ENCODE results near the gene CBARP.
"Not testable (repeated sequence)": the region's sequence is repeated elsewhere in the genome, so short reads cannot be mapped to it uniquely, and the experiment has no call there.

Gene CBARP

GRCh38 chr19:1213391-1214286, 24.2 kb downstream of the CBARP start:
- peak; percentile 62 for DNase-seq (ENCODE audit: low read depth, low spot score)

- DNase-seq (ENCODE audit: low read depth, low spot score), result no peak
Measured at GRCh38 chr19:1211494-1212234, 26.1 kb downstream of the CBARP start.

GRCh38 chr19:1210227-1210538, 27.6 kb downstream of the CBARP start:
- no peak for DNase-seq (ENCODE audit: low read depth, low spot score)

GRCh38 chr19:1208830-1209229, 29.0 kb downstream of the CBARP start:
- not testable (repeated sequence) for DNase-seq (ENCODE audit: low read depth, low spot score)

- peak; percentile 54 for DNase-seq (ENCODE audit: low read depth, low spot score)
Measured at GRCh38 chr19:1206864-1207450, 30.8 kb downstream of the CBARP start.

- no peak for DNase-seq (ENCODE audit: low read depth, low spot score)
Measured at GRCh38 chr19:1206150-1206863, 31.5 kb downstream of the CBARP start.

GRCh38 chr19:1205114-1206099, 32.4 kb downstream of the CBARP start, which contains the start of gene STK11:
Gene STK11 (plus strand): TSS chr19:1205778. CDS start chr19:1206914, 1,136 bp downstream.
- peak; percentile 99 for DNase-seq (ENCODE audit: low read depth, low spot score)

- DNase-seq (ENCODE audit: low read depth, low spot score), result not testable (repeated sequence)
Measured at GRCh38 chr19:1200614-1201013, 37.2 kb downstream of the CBARP start.

- no peak for DNase-seq (ENCODE audit: low read depth, low spot score)
Measured at GRCh38 chr19:1199531-1199930, 38.3 kb downstream of the CBARP start.

GRCh38 chr19:1189419-1189818, 48.4 kb downstream of the CBARP start:
- peak; percentile 61 for DNase-seq (ENCODE audit: low read depth, low spot score)

- DNase-seq (ENCODE audit: low read depth, low spot score), result peak; percentile 83
Measured at GRCh38 chr19:1183543-1184172, 54.1 kb downstream of the CBARP start.

GRCh38 chr19:1182727-1183126, 55.1 kb downstream of the CBARP start:
- no peak for DNase-seq (ENCODE audit: low read depth, low spot score)

- no peak for DNase-seq (ENCODE audit: low read depth, low spot score)
Measured at GRCh38 chr19:1182068-1182467, 55.7 kb downstream of the CBARP start.

- DNase-seq (ENCODE audit: low read depth, low spot score), result no peak
Measured at GRCh38 chr19:1181606-1182005, 56.2 kb downstream of the CBARP start.
